ENCODE data around the gene ENPEP.

DNA sequence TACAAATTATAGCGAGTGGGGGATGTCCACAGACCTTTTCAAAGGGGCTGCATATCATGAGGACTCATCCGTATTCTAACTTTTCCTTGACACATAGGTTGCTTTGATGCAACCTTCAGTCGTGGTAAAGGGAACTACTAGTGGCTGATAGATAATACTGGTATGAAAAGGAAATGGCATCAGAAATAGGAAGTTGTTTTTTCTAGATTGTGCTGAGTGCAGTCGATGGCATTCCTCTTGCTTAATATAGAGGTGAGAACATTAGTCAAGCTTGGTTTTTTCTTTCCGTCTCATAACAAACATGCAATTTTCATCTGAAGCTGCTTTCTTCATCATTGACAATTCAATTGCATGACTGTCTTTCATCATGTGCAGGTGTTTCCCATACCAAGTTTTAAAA lies 16.6 kb downstream of the ENPEP start:
- TF ChIP-seq POLR2A (IDR thresholded peaks at IDR 0.05): no peak
- TF ChIP-seq POLR2AphosphoS5 (IDR thresholded peaks at IDR 0.05): no peak
- TF ChIP-seq, protein P1, sequence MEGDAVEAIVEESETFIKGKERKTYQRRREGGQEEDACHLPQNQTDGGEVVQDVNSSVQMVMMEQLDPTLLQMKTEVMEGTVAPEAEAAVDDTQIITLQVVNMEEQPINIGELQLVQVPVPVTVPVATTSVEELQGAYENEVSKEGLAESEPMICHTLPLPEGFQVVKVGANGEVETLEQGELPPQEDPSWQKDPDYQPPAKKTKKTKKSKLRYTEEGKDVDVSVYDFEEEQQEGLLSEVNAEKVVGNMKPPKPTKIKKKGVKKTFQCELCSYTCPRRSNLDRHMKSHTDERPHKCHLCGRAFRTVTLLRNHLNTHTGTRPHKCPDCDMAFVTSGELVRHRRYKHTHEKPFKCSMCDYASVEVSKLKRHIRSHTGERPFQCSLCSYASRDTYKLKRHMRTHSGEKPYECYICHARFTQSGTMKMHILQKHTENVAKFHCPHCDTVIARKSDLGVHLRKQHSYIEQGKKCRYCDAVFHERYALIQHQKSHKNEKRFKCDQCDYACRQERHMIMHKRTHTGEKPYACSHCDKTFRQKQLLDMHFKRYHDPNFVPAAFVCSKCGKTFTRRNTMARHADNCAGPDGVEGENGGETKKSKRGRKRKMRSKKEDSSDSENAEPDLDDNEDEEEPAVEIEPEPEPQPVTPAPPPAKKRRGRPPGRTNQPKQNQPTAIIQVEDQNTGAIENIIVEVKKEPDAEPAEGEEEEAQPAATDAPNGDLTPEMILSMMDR (IDR thresholded peaks at IDR 0.05): no peak
- TF ChIP-seq EP300 (IDR thresholded peaks at IDR 0.05; ENCODE audit: low read depth): no peak

All from transverse colon (tissue), 4 donors.